HCT116 (cell line): Measurements from ENCODE around the gene TMEM132D. TPM values are rescaled to one million over a fixed set of nuclear protein-coding genes. Genes with fewer than 3 reads are reported as not detected.

Experiments
- ATAC-seq: fragments of 200-7000 bp; cut with Tn5 transposase; 2 replicates; pipeline ENCODE4 v1.9.1; 2020; ENCODE audit warnings: mild to moderate bottlenecking, moderate library complexity
- BruUV-seq: library from RNA; stranded (reverse); fragments of 400-500 nt; replicated peaks from 2 replicates; lab custom pipeline; 2021; lab: Mats Ljungman, UMichigan
- CTCF ChIA-PET: fragments of 300-600 bp; sonication (Branson Sonifier 250); formaldehyde crosslinking; loops from one replicate; lab custom pipeline; 2021; ENCODE audit warnings: antibody characterized with exemption; lab: Charles Lee
- POLR2A ChIA-PET: fragments of 300-600, 350-600 bp; sonication (Branson Sonifier 250); formaldehyde crosslinking; loops from one replicate; lab custom pipeline; 2021; ENCODE audit warnings: antibody characterized with exemption; lab: Charles Lee
- RAD21 ChIA-PET, 2 experiments: fragments of 300-600 bp; sonication (Branson Sonifier 250); formaldehyde crosslinking; loops; one replicate each; lab custom pipeline; 2023; ENCODE audit warnings: low total read pairs in 2 of 2; ENCODE audit not compliant: uncharacterized antibody in 2 of 2, unreplicated experiment in 2 of 2, low non-redundant PET in 1 of 2; lab: Charles Lee
- DNase-seq: peaks from one replicate; pipeline ENCODE4 v3.0.0-alpha.2; 2010; ENCODE audit warnings: low read depth, low spot score
- H2AFZ ChIP-seq: fragments of 200-600 bp; shearing (Covaris generic), sonication (generic); 2 replicates; pipeline ENCODE4 v1.6.1; 2017; ENCODE audit warnings: low read depth, mixed run types, mixed read lengths, antibody characterized with exemption, low read length; ENCODE audit not compliant: poor library complexity, severe bottlenecking
- H3K27ac ChIP-seq: 2 replicates; pipeline ENCODE4 v1.5.1; 2012; ENCODE audit warnings: low read depth, low read length
- H3K27me3 ChIP-seq: fragments of 200-600 bp; sonication (generic); 2 replicates; pipeline ENCODE4 v1.6.1; 2016; ENCODE audit warnings: mixed run types, low read length, mixed read lengths; ENCODE audit not compliant: insufficient read depth
- H3K36me3 ChIP-seq, 2 experiments: fragments of 200-500 bp in 1 of 2; fragments of 200-600 bp in 1 of 2; sonication (Bioruptor generic) in 1 of 2; sonication (generic) in 1 of 2; 2 replicates each; pipeline versions ENCODE4 v1.5.1 to v1.6.1; 2014 to 2016; ENCODE audit warnings: low read length in 2 of 2, inconsistent platforms in 1 of 2, mixed read lengths in 1 of 2, mixed run types in 1 of 2; ENCODE audit not compliant: insufficient read depth in 2 of 2, control insufficient read depth in 1 of 2
- H3K4me1 ChIP-seq, 2 experiments: fragments of 200-600 bp in 1 of 2; sonication (generic) in 1 of 2; 2 replicates each; pipeline versions ENCODE4 v1.5.1 to v1.6.1; 2012 to 2017; ENCODE audit warnings: low read length in 2 of 2, inconsistent platforms in 1 of 2, mild to moderate bottlenecking in 1 of 2, mixed read lengths in 1 of 2, mixed run types in 1 of 2, moderate library complexity in 1 of 2; ENCODE audit not compliant: insufficient read depth in 2 of 2, control insufficient read depth in 1 of 2
- H3K4me2 ChIP-seq: fragments of 200-600 bp; sonication (generic); 2 replicates; pipeline ENCODE4 v1.6.1; 2017; ENCODE audit warnings: mixed run types, low read length, mixed read lengths
- H3K4me3 ChIP-seq, 2 experiments: fragments of 200-600 bp in 1 of 2; sonication (generic) in 1 of 2; replicated peaks in 1 of 2; 2 replicates each; pipeline ENCODE4 v1.5.1; 2011 to 2016; ENCODE audit warnings: low read length in 2 of 2, control low read depth in 1 of 2, low read depth in 1 of 2, mild to moderate bottlenecking in 1 of 2, mixed read lengths in 1 of 2, mixed run types in 1 of 2
- H3K79me2 ChIP-seq: fragments of 200-600 bp; sonication (generic); 2 replicates; pipeline ENCODE4 v1.6.1; 2017; ENCODE audit warnings: mild to moderate bottlenecking, mixed run types, low read length, moderate library complexity, mixed read lengths; ENCODE audit not compliant: insufficient read depth
- H3K9ac ChIP-seq: fragments of 200-600 bp; sonication (generic); 2 replicates; pipeline ENCODE4 v1.6.1; 2016; ENCODE audit warnings: low read length, mixed read lengths
- H3K9me2 ChIP-seq: fragments of 200-600 bp; sonication (generic), shearing (Covaris generic); 2 replicates; pipeline ENCODE4 v1.6.1; 2017; ENCODE audit warnings: mixed run types, mild to moderate bottlenecking, moderate library complexity; ENCODE audit not compliant: insufficient read depth
- H3K9me3 ChIP-seq, 2 experiments: fragments of 200-500 bp in 1 of 2; fragments of 200-600 bp in 1 of 2; sonication (Bioruptor generic) in 1 of 2; sonication (generic) in 1 of 2; 2 replicates each; pipeline ENCODE4 v1.6.1; 2014 to 2017; ENCODE audit warnings: low read length in 2 of 2, mixed read lengths in 2 of 2, inconsistent platforms in 1 of 2, low read depth in 1 of 2, mild to moderate bottlenecking in 1 of 2, mixed run types in 1 of 2, moderate library complexity in 1 of 2; ENCODE audit not compliant: control insufficient read depth in 1 of 2, insufficient read depth in 1 of 2
- H4K20me1 ChIP-seq: fragments of 200-600 bp; sonication (generic), shearing (Covaris generic); 2 replicates; pipeline ENCODE4 v1.6.1; 2017; ENCODE audit warnings: mixed run types, mild to moderate bottlenecking, moderate library complexity; ENCODE audit not compliant: insufficient read depth
- CBX3 ChIP-seq: IDR thresholded peaks from 2 replicates; pipeline ENCODE4 v1.6.1; 2012; ENCODE audit warnings: low read depth
- CEBPB ChIP-seq: IDR thresholded peaks from 2 replicates; pipeline ENCODE4 v1.6.1; 2012; ENCODE audit warnings: low read depth
- CTCF ChIP-seq, 3 experiments: fragments of 200-600 bp in 1 of 3; sonication (generic) in 1 of 3; IDR thresholded peaks in 2 of 3; conservative IDR thresholded peaks in 1 of 3; 2 replicates each; pipeline ENCODE4 v1.5.1; 2012 to 2017; ENCODE audit warnings: low read depth in 2 of 3, low read length in 2 of 3, antibody characterized with exemption in 1 of 3, borderline replicate concordance in 1 of 3, control low read depth in 1 of 3, mild to moderate bottlenecking in 1 of 3, mixed read lengths in 1 of 3, mixed run types in 1 of 3, moderate library complexity in 1 of 3; ENCODE audit not compliant: insufficient read depth in 1 of 3
- EGR1 ChIP-seq: IDR thresholded peaks from 2 replicates; pipeline ENCODE4 v1.6.1; 2012; ENCODE audit warnings: low read depth
- ELF1 ChIP-seq: IDR thresholded peaks from 2 replicates; pipeline ENCODE4 v1.6.1; 2012; ENCODE audit warnings: low read depth, borderline replicate concordance
- EZH2 ChIP-seq: fragments of 200-600 bp; sonication (generic); IDR thresholded peaks from 2 replicates; pipeline ENCODE4 v1.6.1; 2017; ENCODE audit warnings: antibody characterized with exemption, mixed run types
- EZH2phosphoT487 ChIP-seq: fragments of 200-600 bp; IDR thresholded peaks from 2 replicates; pipeline ENCODE4 v1.6.1; 2018; ENCODE audit warnings: antibody characterized with exemption, borderline replicate concordance
- FOSL1 ChIP-seq: IDR thresholded peaks from 2 replicates; pipeline ENCODE4 v1.6.1; 2012; ENCODE audit warnings: low read depth
- JUND ChIP-seq: IDR thresholded peaks from 2 replicates; pipeline ENCODE4 v1.6.1; 2012
- POLR2A ChIP-seq: IDR thresholded peaks from 2 replicates; pipeline ENCODE4 v1.7.0; 2011; ENCODE audit warnings: borderline replicate concordance; ENCODE audit not compliant: insufficient read depth, insufficient read length; ENCODE audit errors: extremely low read depth
- RAD21 ChIP-seq: IDR thresholded peaks from 2 replicates; pipeline ENCODE4 v1.6.1; 2012; ENCODE audit warnings: low read depth, mild to moderate bottlenecking
- REST ChIP-seq: IDR thresholded peaks from 2 replicates; pipeline ENCODE4 v1.6.1; 2012; ENCODE audit warnings: low read depth
- SIN3A ChIP-seq: IDR thresholded peaks from 2 replicates; pipeline ENCODE4 v1.6.1; 2012; ENCODE audit warnings: low read depth
- SP1 ChIP-seq: IDR thresholded peaks from 2 replicates; pipeline ENCODE4 v1.6.1; 2012; ENCODE audit warnings: low read depth
- TCF7L2 ChIP-seq: IDR thresholded peaks from 2 replicates; pipeline ENCODE4 v1.7.0; 2011; ENCODE audit warnings: borderline replicate concordance, inconsistent platforms; ENCODE audit not compliant: insufficient read depth, insufficient read length; ENCODE audit errors: extremely low read depth
- YY1 ChIP-seq: IDR thresholded peaks from 2 replicates; pipeline ENCODE4 v1.6.1; 2011; ENCODE audit warnings: low read length, low read depth, moderate library complexity, mild to moderate bottlenecking; ENCODE audit not compliant: insufficient replicate concordance; ENCODE audit errors: extremely low read depth
- ZBTB33 ChIP-seq: IDR thresholded peaks from 2 replicates; pipeline ENCODE4 v1.6.1; 2011; ENCODE audit warnings: mild to moderate bottlenecking, low read length, moderate library complexity; ENCODE audit not compliant: insufficient replicate concordance; ENCODE audit errors: extremely low read depth
- ZFX ChIP-seq: fragments of 450-650 bp; IDR thresholded peaks from 2 replicates; pipeline ENCODE4 v1.6.1; 2017
- intact Hi-C: fragments of 100-400 bp; cut with micrococcal nuclease; formaldehyde crosslinking; loops from 2 replicates; pipeline ENCODE4 v1.10.0; 2022
- total RNA-seq: library from RNA; stranded (reverse); gene quantifications from one replicate; pipeline ENCODE4 v1.2.1, GENCODE V29; 2021; ENCODE audit not compliant: unreplicated experiment

The TMEM132D gene
- total RNA-seq, 1 experiment from 2014 or later: not detected

GRCh38 chr12:129848876-129849275 is 54.9 kb downstream of the TMEM132D start:
- no peaks in the 10 kb centered on the region for H3K79me2 ChIP-seq
- no peak overlapping the region for H3K4me2 ChIP-seq
- no peaks in the 10 kb centered on the region for H3K27me3 ChIP-seq
- no peaks in the 10 kb centered on the region for H3K4me1 ChIP-seq
- no peak overlapping the region for H3K4me3 ChIP-seq
- POLR2A ChIA-PET: no interaction called here
- TF ChIP-seq EZH2phosphoT487 (no peak), RAD21 (no peak), JUND (no peak), SIN3A (no peak), CEBPB (no peak), TCF7L2 (no peak), REST (no peak), SP1 (no peak), ZBTB33 (no peak), CBX3 (no peak), ZFX (no peak), EZH2 (no peak), ELF1 (no peak), YY1 (no peak), EGR1 (no peak), CTCF (IDR thresholded peaks at IDR 0.05 in 2 of 3, conservative IDR thresholded peaks at IDR 0.05 in 1 of 3; ENCODE audit: borderline replicate concordance in 1 of 3, insufficient read depth in 1 of 3, low read depth in 2 of 3, low read length in 2 of 3) (no peak), POLR2A (no peak), FOSL1 (no peak)
- ATAC-seq (no peak), DNase-seq (no peak)
- no peak overlapping the region for H3K27ac ChIP-seq
- H4K20me1 ChIP-seq: no peaks in the 10 kb centered on the region
- H3K9ac ChIP-seq: no peak overlapping the region
- H3K36me3 ChIP-seq: no peaks in the 10 kb centered on the region
- RAD21 ChIA-PET: no interaction called here
- no peaks in the 10 kb centered on the region for H3K9me2 ChIP-seq
- intact Hi-C loops: no loop called here
- no peak overlapping the region for H2AFZ ChIP-seq
- H3K9me3 ChIP-seq: peaks cover 11 to 14% of the 10 kb centered on the region in 2 experiments; a peak in 2 of 4 replicates
- CTCF ChIA-PET: no interaction called here
- BruUV-seq: no TSS peak
